T follicular helper cell (primary cell): ENCODE results near the gene BCL6.
A peak's percentile ranks its signal among the peaks of the same experiment; 100 is the strongest.

Experiments
- DNase-seq: peaks from one replicate; pipeline ENCODE4 v3.0.0-alpha.2; 2020; ENCODE audit warnings: low read depth
- total RNA-seq, 2 experiments: gene quantifications; one replicate each; lab custom pipeline; 2026; lab: John Stamatoyannopoulos, UW

The BCL6 gene
- total RNA-seq = 37.8 to 56.5 reads per million in 2 experiments

GRCh38 chr3:187745201-187746058 is at the start of gene BCL6:
Gene BCL6 (minus strand): TSS chr3:187745468. CDS start chr3:187733693, 11,775 bp downstream.
- DNase-seq = peak; percentile 79

- no peak for DNase-seq
Measured at GRCh38 chr3:187794731-187795130, 49.5 kb upstream of the BCL6 start.

GRCh38 chr3:187793618-187794017 is 48.4 kb upstream of the BCL6 start:
- no peak for DNase-seq

GRCh38 chr3:187792521-187792920 is 47.3 kb upstream of the BCL6 start:
- DNase-seq = no peak

- no peak for DNase-seq
Measured at GRCh38 chr3:187789872-187790271, 44.6 kb upstream of the BCL6 start.

- no peak for DNase-seq
Measured at GRCh38 chr3:187788984-187789857, 44.0 kb upstream of the BCL6 start.

- DNase-seq = no peak
Measured at GRCh38 chr3:187783098-187783497, 37.8 kb upstream of the BCL6 start.

GRCh38 chr3:187782006-187782405 is 36.7 kb upstream of the BCL6 start:
- no peak for DNase-seq

GRCh38 chr3:187781001-187781400 is 35.7 kb upstream of the BCL6 start:
- DNase-seq = no peak

GRCh38 chr3:187778726-187779125 is 33.5 kb upstream of the BCL6 start:
- DNase-seq = no peak

- DNase-seq = peak; percentile 17
Measured at GRCh38 chr3:187777331-187777941, 32.2 kb upstream of the BCL6 start.

- no peak for DNase-seq
Measured at GRCh38 chr3:187775549-187775948, 30.3 kb upstream of the BCL6 start.

GRCh38 chr3:187774185-187774789 is 29.0 kb upstream of the BCL6 start:
- no peak for DNase-seq

- DNase-seq = no peak
Measured at GRCh38 chr3:187773233-187774184, 28.2 kb upstream of the BCL6 start.

GRCh38 chr3:187770224-187770623 is 25.0 kb upstream of the BCL6 start:
- DNase-seq = no peak

GRCh38 chr3:187769771-187770170 is 24.5 kb upstream of the BCL6 start:
- no peak for DNase-seq

GRCh38 chr3:187767266-187768012 is 22.2 kb upstream of the BCL6 start:
- DNase-seq = no peak

GRCh38 chr3:187765342-187765741 is 20.1 kb upstream of the BCL6 start:
- DNase-seq = no peak

- no peak for DNase-seq
Measured at GRCh38 chr3:187763850-187764648, 18.8 kb upstream of the BCL6 start.
